ENCODE data around the gene NDUFV1. TPM values are rescaled to one million over a fixed set of nuclear protein-coding genes. Genes with fewer than 3 reads are reported as not detected.
A peak's percentile ranks its signal among the peaks of the same experiment; 100 is the strongest.
"Not testable (repeated sequence)": the region's sequence is repeated elsewhere in the genome, so short reads cannot be mapped to it uniquely, and the experiment has no call there.

The NDUFV1 gene
- total and polyA plus RNA-seq, 8 donors = 82.5 to 281 (median 115) TPM

GRCh38 chr11:67615728-67616430, 9.1 kb downstream of the NDUFV1 start:
- 30 to 39% methylated on average over 26 to 34 of the region's 34 CpGs for WGBS, 2 donors
- Histone ChIP-seq H3K9me3 (no peaks in the 10 kb centered on the region), H3K27me3 (no peaks in the 10 kb centered on the region), H3K4me3 (no peak overlapping the region), H3K4me1 (no peaks in the 10 kb centered on the region), H3K36me3 (peaks cover 0 to 8% (median 6%) of the 10 kb centered on the region in 3 donors), H3K27ac (no peak overlapping the region)
- intact Hi-C loops (cut with DNase I) = no loop called here
- ATAC-seq = peak in 1 of 4 donors; percentile 4
- peak in 3 of 6 donors; percentile 4 to 64 (median 36) for DNase-seq
- no peak for TF ChIP-seq CTCF (IDR thresholded peaks at IDR 0.05)
- no peak for FAIRE-seq

- no peaks in the 10 kb centered on the region for H3K27me3 ChIP-seq
- peak in 1 of 6 donors; percentile 58 for DNase-seq
- H3K9me3 ChIP-seq = no peaks in the 10 kb centered on the region
- no peak overlapping the region for H3K27ac ChIP-seq
- no peak for TF ChIP-seq CTCF (IDR thresholded peaks at IDR 0.05)
- H3K4me3 ChIP-seq = no peak overlapping the region
- no peak for ATAC-seq
- 41 to 50% methylated on average over 11 of the region's 11 CpGs for WGBS, 2 donors
- peaks cover 0 to 6% (median 0%) of the 10 kb centered on the region in 3 donors for H3K36me3 ChIP-seq
- no peak for FAIRE-seq
- intact Hi-C loops (cut with DNase I) = no loop called here
- H3K4me1 ChIP-seq = no peaks in the 10 kb centered on the region
Observed at GRCh38 chr11:67616431-67617242, 9.9 kb downstream of the NDUFV1 start.

GRCh38 chr11:67617243-67617953, 10.7 kb downstream of the NDUFV1 start:
- ATAC-seq = no peak
- H3K27me3 ChIP-seq = no peaks in the 10 kb centered on the region

GRCh38 chr11:67618901-67619659, 12.3 kb downstream of the NDUFV1 start:
- H3K27me3 ChIP-seq; H3K9me3 ChIP-seq; H3K4me1 ChIP-seq; H3K36me3 ChIP-seq; ATAC-seq; H3K4me3 ChIP-seq; FAIRE-seq; H3K27ac ChIP-seq; intact Hi-C loops (cut with DNase I): not testable (repeated sequence)
- DNase-seq = peak in 1 of 6 donors; percentile 49
- 90 to 92% methylated on average over 34 to 40 of the region's 40 CpGs for WGBS, 2 donors

More at GRCh38 chr11:67617243-67617953, 10.7 kb downstream of the NDUFV1 start:
- 72 to 79% methylated on average over 7 of the region's 7 CpGs for WGBS, 2 donors
- intact Hi-C loops (cut with DNase I) = no loop called here
- no peak for TF ChIP-seq CTCF (IDR thresholded peaks at IDR 0.05)
- Histone ChIP-seq H3K9me3 (no peaks in the 10 kb centered on the region), H3K27ac (no peak overlapping the region), H3K4me3 (no peak overlapping the region), H3K4me1 (no peaks in the 10 kb centered on the region), H3K36me3 (no peaks in the 10 kb centered on the region)
- DNase-seq = no peak
- FAIRE-seq = no peak

GRCh38 chr11:67619683-67620618, 13.2 kb downstream of the NDUFV1 start:
- intact Hi-C loops (cut with DNase I); H3K9me3 ChIP-seq; H3K4me1 ChIP-seq; H3K36me3 ChIP-seq; FAIRE-seq; H3K27me3 ChIP-seq; ATAC-seq; DNase-seq; H3K4me3 ChIP-seq; H3K27ac ChIP-seq: not testable (repeated sequence)
- 88 to 90% methylated on average over 33 of the region's 33 CpGs for WGBS, 2 donors

- FAIRE-seq = not testable (repeated sequence)
Observed at GRCh38 chr11:67620621-67621020, 13.9 kb downstream of the NDUFV1 start.

GRCh38 chr11:67621928-67622327, 15.2 kb downstream of the NDUFV1 start:
- H3K36me3 ChIP-seq; intact Hi-C loops (cut with DNase I); H3K9me3 ChIP-seq; H3K4me1 ChIP-seq; ATAC-seq; H3K27me3 ChIP-seq; H3K27ac ChIP-seq; DNase-seq; H3K4me3 ChIP-seq; FAIRE-seq: not testable (repeated sequence)
- WGBS, 2 donors = 64 to 69% methylated on average over 3 of the region's 3 CpGs

More at GRCh38 chr11:67620621-67621020, 13.9 kb downstream of the NDUFV1 start:
- DNase-seq; H3K9me3 ChIP-seq; intact Hi-C loops (cut with DNase I); H3K4me1 ChIP-seq; H3K27me3 ChIP-seq; H3K27ac ChIP-seq; ATAC-seq; H3K4me3 ChIP-seq; H3K36me3 ChIP-seq: not testable (repeated sequence)
- WGBS, 2 donors = 81 to 86% methylated on average over 12 to 13 of the region's 13 CpGs

Measured in pancreas (tissue), 10 donors.